ENCODE data around the gene DYNLL1. TPM values are rescaled to one million over a fixed set of nuclear protein-coding genes. Genes with fewer than 3 reads are reported as not detected.

Gene DYNLL1
- total and polyA plus RNA-seq, 2 experiments from 2014 or later: 310 to 868 TPM

GRCh38 chr12:120481022-120481767 lies 14.7 kb upstream of the DYNLL1 start:
- no peaks in the 10 kb centered on the region; the same call in 1 of the 2 replicates for H3K4me1 ChIP-seq (ENCODE audit: insufficient read depth)
- H3K27me3 Mint-ChIP-seq (ENCODE audit: insufficient read depth, low read depth, poor library complexity): peaks cover 7% of the 10 kb centered on the region
- H3K4me2 ChIP-seq: no peak overlapping the region
- H3K9me2 ChIP-seq (ENCODE audit: insufficient read depth): no peaks in the 10 kb centered on the region
- no peak overlapping the region for H3K4me3 Mint-ChIP-seq
- no peaks in the 10 kb centered on the region for H3K27me3 ChIP-seq (ENCODE audit: insufficient read depth)
- no peaks in the 10 kb centered on the region for H4K20me1 ChIP-seq (replicated peaks; ENCODE audit: insufficient read depth)
- no peak overlapping the region for H3K27ac Mint-ChIP-seq
- peaks cover 8% of the 10 kb centered on the region for H3K4me1 Mint-ChIP-seq
- H3K36me3 Mint-ChIP-seq (ENCODE audit: low read depth): no peaks in the 10 kb centered on the region
- H3K79me2 ChIP-seq (replicated peaks; ENCODE audit: insufficient read depth): no peaks in the 10 kb centered on the region
- no peak for TF ChIP-seq POLR2AphosphoS5 (IDR thresholded peaks at IDR 0.05; ENCODE audit: low read depth)
- TF ChIP-seq STAT1 (IDR thresholded peaks at IDR 0.05; ENCODE audit: unreplicated experiment): no peak
- no peak for TF ChIP-seq CTCF (conservative IDR thresholded peaks at IDR 0.05; ENCODE audit: low read depth in 2 of 2)
- no peak for TF ChIP-seq CREB1 (CRISPR knock-in tag; IDR thresholded peaks at IDR 0.05; ENCODE audit: low read depth)
- TF ChIP-seq ZNF331 (CRISPR knock-in tag; IDR thresholded peaks at IDR 0.05; ENCODE audit: low read depth): no peak
- no peak for TF ChIP-seq REST (IDR thresholded peaks at IDR 0.05; ENCODE audit: unreplicated experiment)
- TF ChIP-seq EZH2 (IDR thresholded peaks at IDR 0.05; ENCODE audit: low read depth, unreplicated experiment): no peak
- no peak for TF ChIP-seq ETS1 (IDR thresholded peaks at IDR 0.05)
- TF ChIP-seq ZNF462 (CRISPR knock-in tag; IDR thresholded peaks at IDR 0.05): no peak
- no peak for TF ChIP-seq NANOG (IDR thresholded peaks at IDR 0.05; ENCODE audit: borderline replicate concordance)
- no peak for TF ChIP-seq JUNB (IDR thresholded peaks at IDR 0.05; ENCODE audit: unreplicated experiment)
- H3K9me3 Mint-ChIP-seq: no peaks in the 10 kb centered on the region
- DNase-seq (ENCODE audit: low spot score): no peak
- no peak overlapping the region for H3K27ac ChIP-seq (ENCODE audit: low read depth)
- no peaks in the 10 kb centered on the region for H3F3A ChIP-seq (replicated peaks; ENCODE audit: low read depth)
- no peaks in the 10 kb centered on the region for H3K36me3 ChIP-seq (ENCODE audit: insufficient read depth)
- ATAC-seq: no peak
- no peak overlapping the region for H3K4me3 ChIP-seq
- no peak overlapping the region for H2AFZ ChIP-seq

All from GM23338 (cell line).